Immature natural killer cell (primary cell): ENCODE data around the gene UGT1A4. TPM values are rescaled to one million over a fixed set of nuclear protein-coding genes. Genes with fewer than 3 reads are reported as not detected.
"Not testable (repeated sequence)": the region's sequence is repeated elsewhere in the genome, so short reads cannot be mapped to it uniquely, and the experiment has no call there.

Experiments used
- DNase-seq, 3 donors: peaks; one replicate each; pipeline ENCODE4 v3.0.0; 2022; ENCODE audit warnings: mixed read lengths in 1 of 3
- H3K27ac Mint-ChIP-seq, 6 donors: one replicate each; pipeline ENCODE4 v1.8.0; 2020; ENCODE audit warnings: mixed read lengths in 6 of 6, mild to moderate bottlenecking in 5 of 6, inconsistent platforms in 4 of 6, moderate library complexity in 3 of 6
- H3K27me3 Mint-ChIP-seq, 3 donors: one replicate each; pipeline ENCODE4 v1.8.0; 2020 to 2021; ENCODE audit warnings: low read depth in 3 of 3, mild to moderate bottlenecking in 3 of 3, mixed read lengths in 3 of 3, moderate library complexity in 3 of 3, inconsistent platforms in 1 of 3
- H3K36me3 Mint-ChIP-seq, 3 donors: one replicate each; pipeline ENCODE4 v1.8.0; 2020; ENCODE audit warnings: mixed read lengths in 3 of 3, inconsistent platforms in 2 of 3, mild to moderate bottlenecking in 2 of 3
- H3K4me1 Mint-ChIP-seq, 2 donors: one replicate each; pipeline ENCODE4 v1.8.0; 2020; ENCODE audit warnings: inconsistent platforms in 2 of 2, mild to moderate bottlenecking in 2 of 2, mixed read lengths in 2 of 2, moderate library complexity in 1 of 2
- H3K4me3 Mint-ChIP-seq, 5 donors: one replicate each; pipeline ENCODE4 v1.8.0; 2020; ENCODE audit warnings: mild to moderate bottlenecking in 5 of 5, mixed read lengths in 5 of 5, inconsistent platforms in 3 of 5, moderate library complexity in 3 of 5
- H3K9me3 Mint-ChIP-seq, 6 donors: one replicate each; pipeline ENCODE4 v1.8.0; 2020; ENCODE audit warnings: mild to moderate bottlenecking in 6 of 6, mixed read lengths in 6 of 6, inconsistent platforms in 4 of 6, moderate library complexity in 3 of 6
- polyA plus RNA-seq, 3 donors: library from polyadenylated mRNA; unstranded; fragments of 300-500 nt; fragmentation: Illumina TruSeq; gene quantifications; one replicate each; pipeline ENCODE4 v1.2.3, GENCODE V29; 2021

UGT1A4 gene
- polyA plus RNA-seq, 3 donors from 2014 or later, result not detected

DNA sequence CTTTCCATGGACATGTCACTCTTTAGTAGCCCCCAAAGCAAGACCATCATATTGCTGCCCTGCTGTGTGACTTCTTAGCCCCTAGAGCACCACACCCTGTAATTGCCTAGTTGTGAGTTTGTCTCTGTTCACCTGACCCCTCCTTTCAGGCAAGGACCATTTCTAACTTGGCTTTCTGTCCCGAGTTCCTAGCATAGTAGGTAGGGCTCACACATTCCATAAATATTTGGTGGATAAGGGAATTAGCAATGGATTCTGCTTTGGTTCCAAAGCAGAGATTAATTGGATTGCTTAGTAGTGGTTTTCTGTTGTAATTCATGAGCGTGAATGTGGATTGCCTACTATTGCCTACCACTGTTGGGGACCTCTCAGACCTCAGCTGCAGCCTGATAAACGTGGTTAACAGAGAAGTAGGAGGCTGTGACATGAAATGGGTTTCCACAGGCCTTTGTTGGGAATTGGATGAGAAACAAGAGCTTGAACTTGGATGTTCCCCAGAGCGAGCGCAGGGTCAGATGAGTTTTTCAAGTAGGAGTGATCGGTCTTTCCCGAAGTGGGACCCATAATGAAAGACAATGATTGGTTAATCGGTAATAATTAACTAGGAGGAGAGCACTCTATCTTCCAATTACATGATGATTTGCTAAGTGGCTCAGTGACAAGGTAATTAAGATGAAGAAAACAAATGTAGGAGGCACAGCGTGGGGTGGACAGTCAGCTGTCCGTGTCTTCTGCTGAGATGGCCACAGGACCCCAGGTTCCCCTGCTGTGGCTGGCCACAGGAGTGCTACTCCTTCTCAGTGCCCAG is 28.1 kb downstream of the UGT1A4 start:
- DNase-seq, result no peak
- no peak overlapping the region for H3K27ac Mint-ChIP-seq
- no peaks in the 10 kb centered on the region for H3K4me1 Mint-ChIP-seq
- H3K4me3 Mint-ChIP-seq, result no peak overlapping the region
- no peaks in the 10 kb centered on the region for H3K36me3 Mint-ChIP-seq
- peaks cover 0 to 10% (median 3%) of the 10 kb centered on the region in 3 donors for H3K27me3 Mint-ChIP-seq
- peaks cover 0 to 15% (median 4%) of the 10 kb centered on the region in 6 donors for H3K9me3 Mint-ChIP-seq

DNA sequence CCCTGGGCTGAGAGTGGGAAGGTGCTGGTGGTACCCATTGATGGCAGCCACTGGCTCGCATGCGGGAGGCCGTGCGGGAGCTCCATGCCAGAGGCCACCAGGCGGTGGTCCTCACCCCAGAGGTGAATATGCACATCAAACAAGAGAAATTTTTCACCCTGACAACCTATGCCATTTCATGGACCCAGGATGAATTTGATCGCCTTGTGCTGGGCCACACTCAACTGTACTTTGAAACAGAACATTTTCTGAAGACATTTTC is 28.7 kb downstream of the UGT1A4 start:
- Mint-ChIP-seq H3K9me3 (peaks cover 0 to 17% (median 4%) of the 10 kb centered on the region in 6 donors), H3K27me3 (peaks cover 0 to 15% (median 5%) of the 10 kb centered on the region in 3 donors), H3K36me3 (no peaks in the 10 kb centered on the region), H3K4me1 (no peaks in the 10 kb centered on the region), H3K27ac (no peak overlapping the region), H3K4me3 (no peak overlapping the region)
- DNase-seq, result no peak

DNA sequence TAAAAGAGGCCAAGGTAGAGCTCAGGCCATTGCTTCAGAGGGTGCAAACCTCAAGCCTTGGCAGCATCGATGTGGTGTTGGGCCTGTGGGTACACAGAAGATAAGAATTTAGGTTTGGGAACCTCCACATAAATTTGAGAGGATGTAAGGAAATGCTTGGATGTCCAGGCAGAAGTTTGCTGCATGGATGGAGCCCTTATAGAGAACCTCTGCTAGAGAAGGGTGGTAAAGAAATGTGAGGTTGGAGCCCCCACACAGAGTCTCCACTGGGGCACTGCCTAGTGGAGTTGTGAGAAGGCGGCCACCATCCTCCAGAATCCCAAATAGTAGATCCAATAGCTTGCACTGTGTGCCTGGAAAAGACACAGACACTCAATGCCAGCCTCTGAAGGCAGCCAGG is 32.2 kb downstream of the UGT1A4 start:
- H3K36me3 Mint-ChIP-seq, DNase-seq, H3K4me1 Mint-ChIP-seq, H3K27ac Mint-ChIP-seq, H3K4me3 Mint-ChIP-seq: not testable (repeated sequence)
- Mint-ChIP-seq H3K9me3 (peaks cover 0 to 17% (median 4%) of the 10 kb centered on the region in 6 donors), H3K27me3 (peaks cover 0 to 17% (median 2%) of the 10 kb centered on the region in 3 donors)

DNA sequence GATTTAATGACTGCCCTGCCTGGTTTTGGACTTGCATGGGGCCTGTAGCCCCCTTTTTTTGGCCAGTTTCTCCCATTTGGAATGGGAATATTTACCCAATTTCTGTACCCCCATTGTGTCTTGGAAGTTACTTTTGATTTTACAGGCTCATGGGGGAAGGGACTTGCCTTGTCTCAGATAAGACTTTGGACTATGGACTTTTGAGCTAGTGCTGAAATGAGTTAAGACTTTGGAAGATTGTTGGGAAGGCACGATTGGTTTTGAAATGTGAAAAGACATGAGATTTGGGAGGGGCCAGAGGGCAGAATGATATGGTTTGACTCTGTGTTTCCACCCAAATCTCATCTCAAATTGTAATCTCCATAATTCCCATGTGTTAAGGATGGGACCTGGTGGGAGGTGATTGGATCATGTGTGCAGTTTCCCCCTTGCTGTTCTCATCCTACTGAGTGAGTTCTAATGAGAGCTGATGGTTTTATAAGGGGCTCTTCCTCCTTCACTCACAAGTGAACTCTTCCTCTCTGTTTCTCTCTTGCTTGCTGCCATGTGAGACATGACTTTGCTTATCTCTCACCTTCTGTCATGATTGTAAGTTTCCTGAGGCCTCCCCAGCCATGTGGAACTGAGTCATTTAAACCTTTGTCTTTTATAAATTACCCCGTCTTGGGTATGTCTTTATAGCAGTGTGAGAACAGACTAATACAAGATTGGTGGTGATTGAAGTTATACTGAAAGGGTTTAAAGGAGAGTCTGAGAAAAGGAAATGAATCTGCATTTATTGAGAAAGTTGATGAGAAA is 32.9 kb downstream of the UGT1A4 start:
- H3K36me3 Mint-ChIP-seq, H3K4me1 Mint-ChIP-seq, H3K4me3 Mint-ChIP-seq, H3K27ac Mint-ChIP-seq, DNase-seq: not testable (repeated sequence)
- peaks cover 0 to 17% (median 4%) of the 10 kb centered on the region in 6 donors for H3K9me3 Mint-ChIP-seq
- peaks cover 0 to 17% (median 2%) of the 10 kb centered on the region in 3 donors for H3K27me3 Mint-ChIP-seq

DNA sequence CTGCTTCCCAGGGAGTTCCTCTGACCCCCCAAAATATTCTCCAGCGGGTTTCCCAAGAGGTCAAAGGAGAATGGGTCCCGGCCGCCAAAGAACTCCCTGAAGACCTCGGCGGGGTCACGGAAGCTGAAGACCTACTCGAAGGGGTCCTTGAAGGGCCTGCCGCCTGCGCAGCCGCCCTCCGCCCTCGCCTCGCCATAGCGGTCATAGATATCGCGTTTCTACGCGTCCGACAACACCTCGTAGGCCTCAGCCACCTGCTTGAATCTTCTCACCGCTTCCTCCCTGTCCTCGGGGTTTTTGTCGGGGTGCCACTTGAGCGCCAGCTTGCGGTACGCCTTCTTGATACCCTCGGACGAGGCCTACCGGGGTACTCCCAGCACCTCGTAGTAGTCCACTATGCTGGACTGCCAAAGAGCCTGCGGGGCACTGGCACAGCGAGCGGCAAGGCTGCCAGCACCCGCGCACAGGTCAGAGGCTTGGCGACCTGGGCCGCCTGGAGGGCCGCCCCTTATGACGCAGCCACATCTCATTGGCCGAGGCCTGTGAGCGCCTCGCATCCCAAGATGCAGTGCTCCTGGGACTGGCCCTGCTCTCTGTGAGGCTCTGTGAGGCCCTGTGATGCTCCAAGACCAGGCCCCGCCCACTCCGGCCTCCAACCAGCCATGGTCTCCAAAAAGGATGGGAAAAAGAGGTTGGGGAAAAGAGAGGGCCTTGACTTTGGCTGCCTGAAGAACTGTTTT is 36.5 kb downstream of the UGT1A4 start:
- peaks cover 0 to 15% (median 2%) of the 10 kb centered on the region in 6 donors for H3K9me3 Mint-ChIP-seq
- no peaks in the 10 kb centered on the region for H3K4me1 Mint-ChIP-seq
- H3K27me3 Mint-ChIP-seq, result peaks cover 0 to 10% (median 2%) of the 10 kb centered on the region in 3 donors
- DNase-seq, result no peak
- H3K4me3 Mint-ChIP-seq, result no peak overlapping the region
- no peak overlapping the region for H3K27ac Mint-ChIP-seq
- no peaks in the 10 kb centered on the region for H3K36me3 Mint-ChIP-seq

DNA sequence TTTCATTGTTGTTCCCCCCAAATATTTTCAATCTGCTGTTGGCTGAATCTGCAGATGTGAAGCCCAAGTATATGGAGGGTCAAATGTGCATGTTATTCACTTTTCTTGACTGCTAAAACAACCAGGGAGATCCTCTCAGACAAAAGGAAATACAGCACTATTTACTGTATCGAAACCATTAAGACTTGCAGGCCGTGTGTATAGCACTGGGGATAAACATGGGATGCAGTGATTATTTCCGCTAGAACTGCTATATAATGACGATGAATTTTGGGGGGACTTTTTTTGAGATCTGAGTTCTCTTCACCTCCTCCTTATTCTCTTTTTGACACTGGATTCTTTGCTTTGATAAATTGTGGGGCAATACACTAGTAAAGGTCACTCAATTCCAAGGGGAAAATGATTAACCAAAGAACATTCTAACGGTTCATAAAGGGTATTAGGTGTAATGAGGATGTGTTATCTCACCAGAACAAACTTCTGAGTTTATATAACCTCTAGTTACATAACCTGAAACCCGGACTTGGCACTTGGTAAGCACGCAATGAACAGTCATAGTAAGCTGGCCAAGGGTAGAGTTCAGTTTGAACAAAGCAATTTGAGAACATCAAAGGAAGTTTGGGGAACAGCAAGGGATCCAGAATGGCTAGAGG is 38.0 kb downstream of the UGT1A4 start:
- H3K27me3 Mint-ChIP-seq, result peaks cover 0 to 8% (median 5%) of the 10 kb centered on the region in 3 donors
- peaks cover 0 to 3% (median 0%) of the 10 kb centered on the region in 6 donors for H3K9me3 Mint-ChIP-seq
- no peaks in the 10 kb centered on the region for H3K36me3 Mint-ChIP-seq
- H3K4me1 Mint-ChIP-seq, result no peaks in the 10 kb centered on the region
- no peak overlapping the region for H3K4me3 Mint-ChIP-seq
- DNase-seq, result no peak
- no peak overlapping the region for H3K27ac Mint-ChIP-seq

DNA sequence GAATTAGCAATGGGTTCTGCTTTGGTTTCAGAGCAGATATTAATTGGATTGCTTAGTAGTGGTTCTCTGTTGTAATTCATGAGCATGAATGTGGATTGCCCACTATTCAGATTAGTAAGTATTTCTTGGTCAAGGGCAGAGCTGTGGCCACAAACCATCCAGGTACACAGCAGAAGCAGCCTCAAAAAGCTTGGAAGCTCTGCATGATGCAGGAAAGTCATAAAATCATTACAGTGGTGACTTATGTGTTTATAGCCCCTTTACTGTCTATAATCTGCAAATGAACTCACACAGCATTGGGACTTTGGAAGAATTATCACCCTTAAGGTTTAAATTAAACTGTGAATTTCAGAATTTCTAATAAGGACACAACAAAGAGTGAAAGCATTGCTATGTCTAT is 39.6 kb downstream of the UGT1A4 start:
- Mint-ChIP-seq H3K27me3 (peaks cover 0 to 3% (median 0%) of the 10 kb centered on the region in 3 donors), H3K4me3 (no peak overlapping the region), H3K27ac (no peak overlapping the region), H3K4me1 (no peaks in the 10 kb centered on the region), H3K9me3 (no peaks in the 10 kb centered on the region), H3K36me3 (no peaks in the 10 kb centered on the region)
- no peak for DNase-seq

DNA sequence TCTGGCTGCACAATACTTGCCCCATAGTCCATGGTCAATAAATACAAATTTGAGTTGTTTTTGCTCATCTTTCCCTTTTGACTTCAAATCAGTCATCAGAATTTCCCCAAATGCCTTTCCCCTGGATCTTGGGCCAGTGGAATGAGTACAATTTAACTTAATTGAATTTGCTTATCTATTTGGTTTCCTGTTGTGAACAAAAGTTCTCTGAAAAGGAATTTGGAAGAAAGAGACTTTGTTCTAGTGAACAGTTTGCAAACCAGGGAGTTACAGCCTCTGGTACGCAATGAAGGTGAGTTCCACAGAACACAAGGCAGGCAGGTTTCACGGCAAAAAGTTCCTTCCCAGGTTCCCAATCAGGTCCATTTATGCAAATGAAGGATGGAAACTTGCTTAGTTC is 40.3 kb downstream of the UGT1A4 start:
- H3K4me3 Mint-ChIP-seq, result no peak overlapping the region
- no peak for DNase-seq
- peaks cover 0 to 6% (median 4%) of the 10 kb centered on the region in 3 donors for H3K27me3 Mint-ChIP-seq
- H3K27ac Mint-ChIP-seq, result no peak overlapping the region
- H3K9me3 Mint-ChIP-seq, result no peaks in the 10 kb centered on the region
- no peaks in the 10 kb centered on the region for H3K36me3 Mint-ChIP-seq
- H3K4me1 Mint-ChIP-seq, result no peaks in the 10 kb centered on the region

DNA sequence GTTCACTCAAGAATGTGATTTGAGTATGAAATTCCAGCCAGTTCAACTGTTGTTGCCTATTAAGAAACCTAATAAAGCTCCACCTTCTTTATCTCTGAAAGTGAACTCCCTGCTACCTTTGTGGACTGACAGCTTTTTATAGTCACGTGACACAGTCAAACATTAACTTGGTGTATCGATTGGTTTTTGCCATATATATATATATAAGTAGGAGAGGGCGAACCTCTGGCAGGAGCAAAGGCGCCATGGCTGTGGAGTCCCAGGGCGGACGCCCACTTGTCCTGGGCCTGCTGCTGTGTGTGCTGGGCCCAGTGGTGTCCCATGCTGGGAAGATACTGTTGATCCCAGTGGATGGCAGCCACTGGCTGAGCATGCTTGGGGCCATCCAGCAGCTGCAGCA is 41.5 kb downstream of the UGT1A4 start, which contains the start of gene UGT1A1:
Gene UGT1A1, plus strand, starts transcription at position 228 of the 400 bp plus-strand sequence. Its CDS starts 18 bp downstream, at position 246.
- Mint-ChIP-seq H3K4me3 (no peak within 1 kb of the TSS), H3K4me1 (no peaks in the 10 kb centered on the region), H3K27me3 (peaks cover 0 to 6% (median 4%) of the 10 kb centered on the region in 3 donors), H3K27ac (no peak within 1 kb of the TSS), H3K9me3 (no peaks in the 10 kb centered on the region), H3K36me3 (no peaks in the 10 kb centered on the region)
- no peak for DNase-seq

DNA sequence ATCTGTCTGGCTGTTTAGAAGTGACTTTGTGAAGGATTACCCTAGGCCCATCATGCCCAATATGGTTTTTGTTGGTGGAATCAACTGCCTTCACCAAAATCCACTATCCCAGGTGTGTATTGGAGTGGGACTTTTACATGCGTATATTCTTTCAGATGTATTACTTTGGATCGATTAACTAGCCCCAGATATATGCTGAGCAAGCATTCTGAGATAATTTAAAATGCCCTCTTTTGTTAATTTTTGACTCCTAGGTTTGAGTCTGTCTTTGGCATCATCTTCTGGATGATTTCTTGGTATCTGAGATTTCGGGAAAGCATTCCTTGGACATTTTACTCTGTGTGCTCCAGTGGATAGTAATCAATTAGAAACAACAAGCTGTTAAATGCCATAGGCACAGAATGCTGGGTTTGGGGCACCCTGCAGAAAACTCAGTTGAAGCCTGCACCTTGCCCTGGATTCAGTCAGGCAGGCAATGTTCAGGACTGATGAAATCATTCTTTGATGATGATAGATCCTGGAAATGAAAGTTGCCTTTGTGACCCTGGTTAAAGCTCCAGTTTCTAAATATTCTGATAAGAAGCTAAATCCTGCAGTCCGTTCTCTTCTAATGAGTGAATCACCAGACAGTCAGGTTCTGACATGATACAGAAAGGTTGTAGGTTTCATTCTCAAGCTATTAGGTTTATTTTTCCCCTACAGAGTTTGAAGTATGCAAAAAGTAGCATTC is 42.7 kb downstream of the UGT1A4 start:
- Mint-ChIP-seq H3K4me1 (no peaks in the 10 kb centered on the region), H3K36me3 (no peaks in the 10 kb centered on the region), H3K27ac (no peak overlapping the region), H3K9me3 (no peaks in the 10 kb centered on the region), H3K27me3 (peaks cover 0 to 6% (median 4%) of the 10 kb centered on the region in 3 donors), H3K4me3 (no peak overlapping the region)
- DNase-seq, result no peak

DNA sequence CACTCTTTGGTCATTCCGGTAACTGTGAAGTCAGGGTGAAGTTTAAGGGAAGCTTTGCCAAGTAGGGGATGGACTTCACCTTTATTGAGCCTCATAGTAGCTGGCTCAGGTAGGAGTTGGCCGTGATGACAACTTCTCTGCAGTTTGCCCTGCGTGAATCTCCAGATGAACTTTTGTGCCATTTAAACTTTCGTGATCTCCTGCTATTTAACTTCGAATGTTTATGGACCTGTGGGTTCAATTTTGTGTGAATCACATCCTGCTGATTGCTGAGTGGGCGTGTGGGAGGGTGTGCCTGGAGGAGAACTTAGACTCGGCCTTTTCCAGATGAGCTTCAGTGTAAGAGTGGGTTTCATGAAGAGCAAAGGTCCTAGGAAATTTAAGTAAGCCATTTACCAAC is 45.7 kb downstream of the UGT1A4 start:
- Mint-ChIP-seq H3K27ac (no peak overlapping the region), H3K36me3 (no peaks in the 10 kb centered on the region), H3K4me3 (no peak overlapping the region), H3K9me3 (peaks cover 0 to under 1% (median 0%) of the 10 kb centered on the region in 6 donors), H3K27me3 (peaks cover 0 to 9% (median 6%) of the 10 kb centered on the region in 3 donors), H3K4me1 (no peaks in the 10 kb centered on the region)
- DNase-seq, result no peak

DNA sequence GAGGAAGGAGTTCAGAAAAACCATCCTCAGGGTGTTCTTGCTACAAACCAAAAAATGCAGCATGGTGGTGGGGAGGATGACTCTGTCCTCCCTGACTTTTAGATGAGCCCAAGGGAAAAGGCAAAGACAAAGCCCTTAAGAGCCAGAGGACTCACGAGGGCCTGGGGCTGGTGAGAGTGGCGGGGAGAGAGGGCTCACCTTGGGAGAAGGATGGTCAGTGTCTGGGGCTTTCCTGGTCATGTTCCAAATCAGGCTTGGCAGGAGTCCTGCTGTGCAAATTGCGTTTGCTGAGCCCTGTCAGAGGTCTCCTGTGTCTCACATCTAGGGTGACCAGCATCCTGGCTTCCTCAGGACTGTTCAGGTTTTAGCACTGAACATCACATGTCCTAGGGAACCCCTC is 46.2 kb downstream of the UGT1A4 start:
- Mint-ChIP-seq H3K4me3 (no peak overlapping the region), H3K27ac (no peak overlapping the region), H3K9me3 (peaks cover 0 to 2% (median 0%) of the 10 kb centered on the region in 6 donors), H3K36me3 (no peaks in the 10 kb centered on the region), H3K27me3 (peaks cover 0 to 10% (median 6%) of the 10 kb centered on the region in 3 donors), H3K4me1 (no peaks in the 10 kb centered on the region)
- DNase-seq, result no peak

DNA sequence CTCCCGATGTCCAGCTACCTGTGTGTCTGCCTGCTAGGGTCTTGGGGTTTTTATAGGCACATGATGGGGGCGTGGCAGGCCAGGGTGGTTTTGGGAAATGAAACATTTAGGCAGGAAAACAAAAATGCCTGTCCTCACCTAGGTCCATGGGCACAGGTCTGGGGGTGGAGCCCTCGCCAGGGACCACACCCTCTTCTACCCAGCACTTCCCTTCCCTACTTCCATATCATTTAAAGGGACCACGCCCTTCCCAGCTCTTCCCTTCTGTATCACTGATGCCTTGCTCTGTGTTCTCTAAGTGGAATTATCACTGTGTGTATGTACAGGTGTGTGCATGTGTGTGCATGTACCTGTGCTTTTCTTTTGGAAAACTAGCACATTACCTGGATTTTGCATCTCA is 47.9 kb downstream of the UGT1A4 start:
- Mint-ChIP-seq H3K27me3 (peaks cover 0 to 17% (median 3%) of the 10 kb centered on the region in 3 donors), H3K27ac (no peak overlapping the region), H3K9me3 (peaks cover 0 to 2% (median 0%) of the 10 kb centered on the region in 6 donors), H3K4me3 (no peak overlapping the region), H3K36me3 (no peaks in the 10 kb centered on the region), H3K4me1 (no peaks in the 10 kb centered on the region)
- DNase-seq, result no peak
